Measurements from ENCODE around the gene ARIH2.

Gene ARIH2

DNA sequence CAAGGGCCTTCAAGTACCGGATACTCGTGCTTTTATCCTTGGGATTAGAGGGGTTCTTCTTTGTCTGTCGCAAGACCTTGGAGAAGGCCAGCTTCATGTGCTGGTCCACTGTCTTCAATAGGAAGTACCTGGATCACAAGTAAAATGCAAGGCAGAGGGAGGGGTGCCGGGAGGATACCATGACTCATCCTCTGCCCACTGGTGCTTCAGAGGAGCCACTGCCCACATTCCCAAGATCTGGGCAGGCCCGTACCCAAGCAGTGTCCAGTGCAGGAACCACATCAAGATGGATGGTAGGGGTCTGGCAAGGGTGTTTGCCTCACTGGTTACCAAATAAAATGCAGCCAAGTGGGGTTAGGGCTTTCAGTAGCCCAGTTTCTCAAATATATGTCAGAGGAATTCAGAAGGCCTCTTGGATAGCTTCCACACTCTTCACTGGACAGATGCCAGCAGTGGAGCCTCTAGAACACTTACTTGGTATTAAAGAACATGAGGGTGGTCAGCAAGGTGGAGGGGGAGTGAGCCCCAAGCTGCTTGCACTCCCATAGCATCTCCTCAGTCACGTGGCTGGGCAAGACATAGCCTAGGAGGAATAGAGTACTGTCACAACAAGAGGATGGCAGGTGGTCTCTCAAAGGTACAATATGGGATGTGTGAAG, 114.1 kb downstream of the ARIH2 start:
- DNase-seq (ENCODE audit: low spot score): no peak
- TF ChIP-seq, protein P1, sequence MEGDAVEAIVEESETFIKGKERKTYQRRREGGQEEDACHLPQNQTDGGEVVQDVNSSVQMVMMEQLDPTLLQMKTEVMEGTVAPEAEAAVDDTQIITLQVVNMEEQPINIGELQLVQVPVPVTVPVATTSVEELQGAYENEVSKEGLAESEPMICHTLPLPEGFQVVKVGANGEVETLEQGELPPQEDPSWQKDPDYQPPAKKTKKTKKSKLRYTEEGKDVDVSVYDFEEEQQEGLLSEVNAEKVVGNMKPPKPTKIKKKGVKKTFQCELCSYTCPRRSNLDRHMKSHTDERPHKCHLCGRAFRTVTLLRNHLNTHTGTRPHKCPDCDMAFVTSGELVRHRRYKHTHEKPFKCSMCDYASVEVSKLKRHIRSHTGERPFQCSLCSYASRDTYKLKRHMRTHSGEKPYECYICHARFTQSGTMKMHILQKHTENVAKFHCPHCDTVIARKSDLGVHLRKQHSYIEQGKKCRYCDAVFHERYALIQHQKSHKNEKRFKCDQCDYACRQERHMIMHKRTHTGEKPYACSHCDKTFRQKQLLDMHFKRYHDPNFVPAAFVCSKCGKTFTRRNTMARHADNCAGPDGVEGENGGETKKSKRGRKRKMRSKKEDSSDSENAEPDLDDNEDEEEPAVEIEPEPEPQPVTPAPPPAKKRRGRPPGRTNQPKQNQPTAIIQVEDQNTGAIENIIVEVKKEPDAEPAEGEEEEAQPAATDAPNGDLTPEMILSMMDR (IDR thresholded peaks at IDR 0.05; ENCODE audit: extremely low read depth, insufficient read depth, missing control alignments): no peak
- in situ Hi-C loops (cut with MboI; ENCODE audit: low pct_unique_long_range_greater_than_20kb, low sequenced_read_pairs, unreplicated experiment): no loop called here

DNA sequence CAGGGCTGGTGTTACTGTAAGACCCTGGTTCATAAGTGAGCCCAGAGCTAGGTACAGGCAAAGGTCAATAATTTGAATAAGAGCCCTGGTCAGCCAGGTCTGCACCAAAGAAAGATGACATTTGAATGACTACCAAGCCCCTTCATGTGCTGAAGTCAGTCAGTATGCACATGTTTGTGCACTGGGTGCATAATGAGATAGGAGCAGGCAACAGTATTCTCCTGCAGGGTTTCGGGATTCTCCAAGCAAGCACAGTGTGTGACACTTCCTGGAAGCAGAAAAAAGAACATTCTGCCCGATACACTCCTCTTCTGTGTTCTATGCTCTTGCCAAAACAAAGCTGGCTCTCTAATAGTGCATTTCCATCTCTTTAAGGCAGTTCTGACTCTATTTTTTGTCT, 116.0 kb downstream of the ARIH2 start:
- DNase-seq (ENCODE audit: low spot score): no peak
- in situ Hi-C loops (cut with MboI; ENCODE audit: low pct_unique_long_range_greater_than_20kb, low sequenced_read_pairs, unreplicated experiment): no loop called here
- TF ChIP-seq, protein P1 (IDR thresholded peaks at IDR 0.05; ENCODE audit: extremely low read depth, insufficient read depth, missing control alignments): no peak

DNA sequence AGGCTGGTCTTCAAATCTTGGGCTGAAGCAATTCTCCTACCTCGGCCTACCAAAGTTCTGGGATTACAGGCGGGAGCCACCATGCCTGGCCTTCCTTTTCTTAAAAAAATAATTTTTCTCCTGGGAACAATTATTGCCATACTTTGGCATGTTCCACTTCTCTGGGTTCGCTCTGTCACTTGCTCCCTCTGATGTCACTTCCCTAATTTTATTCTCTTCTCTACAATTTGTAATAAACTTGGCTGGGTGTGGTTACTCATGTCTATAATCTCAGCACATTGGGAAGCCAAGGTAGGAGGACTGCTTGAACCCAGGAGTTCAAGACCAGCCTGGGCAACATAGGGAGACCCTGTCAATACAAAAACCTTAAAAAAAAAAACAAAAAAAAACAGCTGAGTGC, 116.6 kb downstream of the ARIH2 start:
- TF ChIP-seq, protein P1 (IDR thresholded peaks at IDR 0.05; ENCODE audit: extremely low read depth, insufficient read depth, missing control alignments): no peak
- DNase-seq (ENCODE audit: low spot score): no peak
- in situ Hi-C loops (cut with MboI; ENCODE audit: low pct_unique_long_range_greater_than_20kb, low sequenced_read_pairs, unreplicated experiment): no loop called here
